ENCODE results near the gene COL23A1.

DNA sequence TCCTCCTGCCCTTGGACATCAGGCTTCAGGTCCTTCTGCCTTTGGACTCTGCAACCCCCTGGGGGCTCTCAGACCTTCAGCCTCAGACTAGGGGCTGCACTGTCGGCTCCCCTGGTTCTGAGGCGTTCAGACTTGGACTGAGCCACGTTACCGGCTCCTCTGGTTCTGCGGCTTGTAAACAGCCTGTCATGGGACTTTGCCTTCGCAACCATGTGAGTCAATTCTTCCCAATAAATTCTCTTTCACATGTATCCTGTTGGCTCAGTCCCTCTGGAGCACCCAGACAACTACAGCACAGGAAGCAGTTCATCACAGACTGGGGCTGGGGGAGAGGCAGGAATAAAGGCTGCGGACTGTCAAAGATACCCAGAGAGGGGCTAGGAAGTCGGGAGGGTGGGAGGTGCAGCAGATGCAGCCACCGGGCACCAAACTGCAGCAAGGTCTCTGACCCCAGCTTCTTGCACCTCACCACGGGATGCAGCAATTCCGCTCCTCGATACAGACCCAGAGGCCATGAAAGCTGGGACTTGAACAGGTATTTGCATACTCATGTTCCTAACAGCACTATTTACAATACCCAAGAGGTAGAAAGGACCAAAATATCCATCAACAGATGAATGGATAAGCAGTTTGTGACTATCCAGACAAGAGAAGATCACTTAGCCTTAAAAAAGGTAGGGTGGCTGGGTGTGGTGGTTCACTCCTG, 100.8 kb downstream of the COL23A1 start:
- TF ChIP-seq GATA2 (IDR thresholded peaks at IDR 0.05; ENCODE audit: low read depth, low read length), result no peak
- no peak for TF ChIP-seq GATA3 (IDR thresholded peaks at IDR 0.05; ENCODE audit: low read depth, low read length)

All from SH-SY5Y (cell line).